Measurements from ENCODE around the gene RNF144B.

RNF144B gene

DNA sequence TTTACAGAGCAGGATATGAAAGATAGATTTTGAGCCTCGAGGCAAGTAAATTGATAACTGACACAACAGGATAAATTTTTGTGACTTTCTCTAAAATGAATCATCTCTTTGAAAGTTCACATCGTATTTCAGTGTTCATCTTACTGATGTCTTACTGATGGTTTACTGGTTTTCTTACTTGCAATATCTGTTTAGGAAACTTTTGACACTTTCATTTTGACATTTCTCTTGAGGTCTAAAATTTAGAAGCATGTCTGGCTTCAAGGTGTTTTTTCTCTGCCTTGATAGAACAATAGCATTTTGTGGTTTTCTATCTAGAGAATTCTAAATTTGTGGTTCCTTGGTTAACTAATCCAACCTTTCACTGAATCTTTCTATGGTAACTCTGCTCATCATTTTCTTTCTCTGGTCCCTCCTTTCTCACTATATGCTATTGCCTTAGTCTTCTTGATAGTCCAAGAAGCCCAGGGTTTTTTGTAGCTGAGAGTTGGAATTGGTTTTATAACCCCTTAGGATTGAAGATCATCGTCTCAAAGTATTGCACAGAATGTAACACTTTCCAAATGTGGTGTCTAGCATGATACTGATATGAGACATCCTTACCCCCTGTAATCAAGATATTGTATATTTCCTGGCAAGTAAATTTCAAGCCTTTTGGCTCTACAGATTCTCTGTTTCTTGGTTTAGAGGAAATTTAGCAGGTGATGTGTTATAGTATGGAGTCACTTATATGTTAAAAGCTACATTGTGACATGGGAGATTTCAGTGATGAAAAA lies 98.7 kb downstream of the RNF144B start:
- DNase-seq (ENCODE audit: low read depth), result no peak
- no peak for TF ChIP-seq CTCF (IDR thresholded peaks at IDR 0.05; ENCODE audit: control insufficient read depth, insufficient read depth, low read depth, low read length, missing control alignments)
- no peak overlapping the region for H3K4me3 ChIP-seq (ENCODE audit: control insufficient read depth, low read depth, low read length)

DNA sequence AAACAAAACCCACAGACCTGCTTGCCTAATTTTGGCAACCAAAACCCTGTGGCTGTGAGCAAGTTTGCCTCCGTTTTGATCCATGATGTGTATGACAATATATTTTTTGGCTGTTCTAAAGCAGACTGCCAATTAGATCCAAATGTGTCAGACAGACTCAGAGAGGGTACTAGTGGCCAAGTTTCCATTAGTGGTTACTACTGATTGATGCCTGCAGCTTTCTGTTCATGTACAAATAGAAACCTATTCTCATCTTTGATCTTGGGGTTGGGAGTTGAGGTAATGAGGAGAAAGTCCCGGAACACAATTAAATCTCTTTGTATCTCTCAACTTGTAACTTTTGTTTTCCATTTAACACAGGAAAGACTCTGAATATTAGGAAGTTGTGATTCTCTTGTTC lies 100.9 kb downstream of the RNF144B start:
- TF ChIP-seq CTCF (IDR thresholded peaks at IDR 0.05; ENCODE audit: control insufficient read depth, insufficient read depth, low read depth, low read length, missing control alignments), result no peak
- DNase-seq (ENCODE audit: low read depth), result no peak
- no peak overlapping the region for H3K4me3 ChIP-seq (ENCODE audit: control insufficient read depth, low read depth, low read length)

DNA sequence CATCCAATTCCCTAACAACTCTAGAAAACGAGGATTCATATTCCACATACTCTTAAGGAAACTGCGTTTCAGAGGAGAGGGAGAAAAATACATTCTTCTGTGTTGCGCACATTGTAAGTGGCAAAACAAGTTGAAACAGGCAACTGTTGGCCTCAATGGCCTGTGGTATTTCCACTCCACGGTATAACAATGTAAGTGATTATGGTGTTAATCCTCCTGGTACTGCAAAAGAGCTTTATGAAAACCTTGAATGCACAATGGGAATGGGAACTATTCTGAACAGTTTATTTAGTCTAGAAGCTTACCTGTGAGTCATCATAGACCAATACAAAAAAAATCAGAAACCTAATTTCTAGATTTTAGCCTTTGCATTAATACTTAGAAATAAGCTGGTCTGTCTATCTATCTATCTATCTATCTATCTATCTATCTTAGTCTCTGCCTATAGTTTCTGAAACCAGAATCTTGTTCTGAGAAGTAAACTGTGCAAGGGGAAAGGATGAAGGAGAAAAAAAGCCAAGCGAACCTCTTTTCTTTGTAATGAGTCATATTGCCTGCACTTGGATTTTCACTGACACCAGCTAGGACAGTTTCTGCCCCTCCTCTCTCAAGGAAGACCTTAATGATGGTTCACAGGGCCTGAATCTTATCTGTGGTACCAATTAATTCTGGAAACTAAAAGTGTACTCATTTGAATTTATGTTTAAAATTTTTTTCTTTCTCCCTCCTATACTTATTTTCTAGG lies 101.5 kb downstream of the RNF144B start:
- TF ChIP-seq CTCF (IDR thresholded peaks at IDR 0.05; ENCODE audit: control insufficient read depth, insufficient read depth, low read depth, low read length, missing control alignments), result no peak
- H3K4me3 ChIP-seq (ENCODE audit: control insufficient read depth, low read depth, low read length), result no peak overlapping the region
- DNase-seq (ENCODE audit: low read depth), result no peak

GRCh38 chr6:18489335-18489734 lies 102.2 kb downstream of the RNF144B start:
- DNase-seq (ENCODE audit: low read depth), result no peak
- TF ChIP-seq CTCF (IDR thresholded peaks at IDR 0.05; ENCODE audit: control insufficient read depth, insufficient read depth, low read depth, low read length, missing control alignments), result no peak
- H3K4me3 ChIP-seq (ENCODE audit: control insufficient read depth, low read depth, low read length), result no peak overlapping the region

DNA sequence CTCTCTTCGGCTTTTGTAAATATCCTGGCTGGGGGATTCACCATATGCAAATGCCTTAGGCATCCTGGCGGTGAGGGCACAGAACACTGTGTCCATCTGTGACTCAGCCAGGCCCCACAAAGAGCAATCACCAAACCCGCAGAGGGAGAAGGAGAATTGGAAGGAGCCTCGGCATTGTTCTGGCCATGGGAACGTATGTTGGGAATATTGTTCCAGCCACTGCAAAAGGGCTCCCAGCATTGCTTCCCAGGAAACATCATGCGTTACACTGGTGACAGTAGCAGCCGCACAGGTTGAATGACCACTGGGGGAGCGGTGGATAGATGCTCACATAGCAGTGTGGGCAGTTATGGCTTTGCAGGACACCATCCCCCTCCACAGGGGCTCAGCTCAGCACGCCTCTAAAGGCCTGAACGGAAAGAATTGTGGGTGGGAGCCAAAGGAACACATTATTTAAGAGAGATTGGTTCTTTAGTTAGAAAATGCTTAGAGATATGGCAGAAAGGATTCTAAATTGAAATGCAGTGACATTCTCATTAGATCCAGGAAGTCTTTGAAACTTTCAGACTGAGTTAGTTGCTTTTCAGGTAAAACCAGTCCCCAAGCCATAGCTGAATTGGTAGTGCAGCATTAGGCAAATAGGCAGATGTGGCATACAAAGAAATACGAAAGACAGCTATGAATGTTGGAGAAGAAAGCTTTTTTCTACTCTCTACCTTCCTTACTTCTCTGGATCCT lies 104.3 kb downstream of the RNF144B start:
- TF ChIP-seq CTCF (IDR thresholded peaks at IDR 0.05; ENCODE audit: control insufficient read depth, insufficient read depth, low read depth, low read length, missing control alignments), result no peak
- H3K4me3 ChIP-seq (ENCODE audit: control insufficient read depth, low read depth, low read length), result no peak overlapping the region
- no peak for DNase-seq (ENCODE audit: low read depth)

DNA sequence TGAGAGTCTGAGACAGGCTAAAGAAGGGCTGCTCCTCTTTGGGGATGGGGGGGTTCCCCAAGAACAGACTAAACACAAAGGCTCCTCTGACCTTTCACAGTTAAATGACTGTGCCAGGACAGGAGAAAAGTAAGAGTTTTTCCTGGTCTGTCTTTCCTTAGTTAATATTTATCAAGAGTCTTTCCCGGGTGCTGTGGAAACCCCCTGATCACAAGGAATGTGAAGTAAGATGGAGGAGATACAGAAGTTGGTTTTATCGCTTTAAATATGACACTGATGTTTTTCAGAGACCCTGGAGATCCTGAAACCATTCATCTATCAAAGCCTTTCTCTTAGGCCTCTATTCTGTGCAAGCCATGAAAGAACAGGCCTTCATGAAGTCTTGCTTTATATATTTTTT lies 105.8 kb downstream of the RNF144B start:
- no peak overlapping the region for H3K4me3 ChIP-seq (ENCODE audit: control insufficient read depth, low read depth, low read length)
- no peak for DNase-seq (ENCODE audit: low read depth)
- no peak for TF ChIP-seq CTCF (IDR thresholded peaks at IDR 0.05; ENCODE audit: control insufficient read depth, insufficient read depth, low read depth, low read length, missing control alignments)

Data from AG09309 (cell line).